Body of pancreas (tissue), 4 donors: ENCODE measurements around the gene MAST4. TPM values are rescaled to one million over a fixed set of nuclear protein-coding genes. Genes with fewer than 3 reads are reported as not detected.

ENCODE experiments used
- ATAC-seq: fragments of 150-250 bp; one replicate; pipeline ENCODE4 v1.9.1; 2016
- DNase-seq, 4 donors: peaks; one replicate each; pipeline ENCODE4 v3.0.0-alpha.2; 2019
- H3K27ac ChIP-seq, 4 donors: fragments of 200-600 bp; sonication (generic); 1 replicate in 3 of 4; 2 replicates in 1 of 4; pipeline versions ENCODE4 v1.5.1 to v1.6.1; 2016 to 2019; ENCODE audit warnings: mild to moderate bottlenecking in 1 of 4, mixed read lengths in 1 of 4, moderate library complexity in 1 of 4
- H3K27me3 ChIP-seq, 2 donors: fragments of 200-600 bp; sonication (generic); one replicate each; pipeline ENCODE4 v1.6.0; 2016; ENCODE audit warnings: mild to moderate bottlenecking in 1 of 2
- H3K36me3 ChIP-seq, 2 donors: fragments of 200-600 bp; sonication (generic); replicated peaks in 1 of 2; 2 replicates each; pipeline ENCODE4 v1.5.1; 2016; ENCODE audit warnings: low read depth in 2 of 2; ENCODE audit not compliant: insufficient read depth in 1 of 2
- H3K4me1 ChIP-seq: fragments of 200-600 bp; sonication (generic); one replicate; pipeline ENCODE4 v1.6.0; 2016
- H3K4me3 ChIP-seq, 2 donors: fragments of 200-600 bp; sonication (generic); 1 replicate in 1 of 2; 2 replicates in 1 of 2; pipeline ENCODE4 v1.5.1; 2016 to 2019
- H3K9me3 ChIP-seq, 3 donors: fragments of 200-600 bp; sonication (generic); 1 replicate in 2 of 3; 2 replicates in 1 of 3; pipeline ENCODE4 v1.5.1; 2016
- POLR2A ChIP-seq, 3 donors: fragments of 450-650 bp; IDR thresholded peaks; one replicate each; pipeline ENCODE4 v1.6.1; 2016; ENCODE audit warnings: antibody characterized with exemption in 3 of 3, mild to moderate bottlenecking in 2 of 3
- WGBS, 2 donors: methylation state at CpG; one replicate each; pipeline ENCODE4 v1.1.5; 2017; 5-methylcytosine and 5-hydroxymethylcytosine counted together
- intact Hi-C: fragments of 100-400 bp; cut with DNase I; formaldehyde crosslinking; loops from one replicate; pipeline ENCODE4 v1.15.1; 2023
- total RNA-seq, 2 donors: library from RNA; depleted of rRNA; stranded (reverse); fragments of >200 nt; gene quantifications; one replicate each; pipeline ENCODE4 v1.1.0, GENCODE V29; 2016
- TF ChIP-seq, protein P1 (sequence below), 7 experiments: fragments of 450-650 bp in 4 of 7; fragments of 200-600 bp in 3 of 7; sonication (generic) in 3 of 7; IDR thresholded peaks; one replicate each; pipeline ENCODE4 v1.5.1; 2016 to 2019; ENCODE audit warnings: antibody characterized with exemption in 7 of 7

MAST4 gene
- total RNA-seq, 2 donors from 2014 or later = 17.9 to 29.7 TPM

DNA sequence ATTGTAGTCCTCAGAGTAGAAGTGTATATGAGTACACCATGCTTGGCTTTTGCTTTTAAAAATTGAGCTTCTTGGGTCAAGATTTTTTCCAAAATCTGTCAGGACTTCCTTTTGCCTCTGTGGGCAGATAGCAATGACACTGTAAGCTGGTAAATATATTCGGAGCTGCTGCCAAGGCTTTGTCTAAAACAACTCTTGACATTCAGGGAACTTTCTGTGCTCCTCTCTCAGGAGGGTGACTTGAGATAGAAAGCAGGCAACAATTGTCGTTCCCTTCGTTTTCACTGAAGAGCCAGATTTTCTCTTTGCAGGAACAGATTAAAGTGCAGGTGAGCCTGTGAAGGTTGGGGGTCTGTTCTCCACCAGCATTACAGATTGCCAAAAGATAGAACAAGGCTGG is 230.5 kb downstream of the MAST4 start:
- no peak overlapping the region for H3K4me3 ChIP-seq
- H3K9me3 ChIP-seq = no peaks in the 10 kb centered on the region
- H3K4me1 ChIP-seq = peaks cover 15% of the 10 kb centered on the region
- ATAC-seq (no peak), DNase-seq (no peak)
- WGBS, 2 donors = 74 to 80% methylated on average over 3 of the region's 3 CpGs
- no peak for TF ChIP-seq POLR2A (IDR thresholded peaks at IDR 0.05)
- no peak overlapping the region for H3K27ac ChIP-seq
- intact Hi-C loops = no loop called here
- H3K27me3 ChIP-seq = no peaks in the 10 kb centered on the region
- H3K36me3 ChIP-seq = no peaks in the 10 kb centered on the region

DNA sequence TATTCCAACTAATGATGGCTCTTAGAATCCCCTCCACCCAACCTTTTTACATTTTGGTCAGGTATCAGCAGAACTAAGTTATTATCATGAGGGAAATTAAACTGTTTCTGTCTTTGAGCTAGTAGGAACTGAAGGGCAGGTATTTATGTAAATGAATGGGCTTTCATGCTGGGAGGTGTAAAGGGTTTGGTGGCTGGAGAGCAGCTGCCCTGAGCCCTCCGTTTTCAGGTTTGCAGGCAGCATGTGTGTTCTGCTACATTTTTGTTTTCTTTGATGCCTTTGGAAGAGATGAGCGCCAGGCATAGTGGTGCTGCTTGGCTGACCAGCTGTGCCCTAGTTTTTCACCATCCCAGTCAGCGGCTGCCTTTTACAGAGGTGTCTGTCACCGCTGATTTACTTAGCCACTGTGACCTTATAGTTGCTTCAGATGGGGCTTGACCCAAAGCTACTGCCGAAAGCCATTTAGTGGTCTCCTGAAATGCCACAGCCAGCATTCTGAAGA is 231.9 kb downstream of the MAST4 start:
- no peak for TF ChIP-seq POLR2A (IDR thresholded peaks at IDR 0.05)
- TF ChIP-seq, protein P1, sequence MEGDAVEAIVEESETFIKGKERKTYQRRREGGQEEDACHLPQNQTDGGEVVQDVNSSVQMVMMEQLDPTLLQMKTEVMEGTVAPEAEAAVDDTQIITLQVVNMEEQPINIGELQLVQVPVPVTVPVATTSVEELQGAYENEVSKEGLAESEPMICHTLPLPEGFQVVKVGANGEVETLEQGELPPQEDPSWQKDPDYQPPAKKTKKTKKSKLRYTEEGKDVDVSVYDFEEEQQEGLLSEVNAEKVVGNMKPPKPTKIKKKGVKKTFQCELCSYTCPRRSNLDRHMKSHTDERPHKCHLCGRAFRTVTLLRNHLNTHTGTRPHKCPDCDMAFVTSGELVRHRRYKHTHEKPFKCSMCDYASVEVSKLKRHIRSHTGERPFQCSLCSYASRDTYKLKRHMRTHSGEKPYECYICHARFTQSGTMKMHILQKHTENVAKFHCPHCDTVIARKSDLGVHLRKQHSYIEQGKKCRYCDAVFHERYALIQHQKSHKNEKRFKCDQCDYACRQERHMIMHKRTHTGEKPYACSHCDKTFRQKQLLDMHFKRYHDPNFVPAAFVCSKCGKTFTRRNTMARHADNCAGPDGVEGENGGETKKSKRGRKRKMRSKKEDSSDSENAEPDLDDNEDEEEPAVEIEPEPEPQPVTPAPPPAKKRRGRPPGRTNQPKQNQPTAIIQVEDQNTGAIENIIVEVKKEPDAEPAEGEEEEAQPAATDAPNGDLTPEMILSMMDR (IDR thresholded peaks at IDR 0.05) = no peak
- WGBS, 2 donors = 31 to 38% methylated on average over 4 to 5 of the region's 5 CpGs
- ATAC-seq = peak; percentile 5
- H3K4me1 ChIP-seq = peaks cover 15% of the 10 kb centered on the region
- no peak overlapping the region for H3K27ac ChIP-seq
- no peak for DNase-seq
- intact Hi-C loops = no loop called here
- no peaks in the 10 kb centered on the region for H3K36me3 ChIP-seq
- no peak overlapping the region for H3K4me3 ChIP-seq
- H3K9me3 ChIP-seq = no peaks in the 10 kb centered on the region
- H3K27me3 ChIP-seq = no peaks in the 10 kb centered on the region

DNA sequence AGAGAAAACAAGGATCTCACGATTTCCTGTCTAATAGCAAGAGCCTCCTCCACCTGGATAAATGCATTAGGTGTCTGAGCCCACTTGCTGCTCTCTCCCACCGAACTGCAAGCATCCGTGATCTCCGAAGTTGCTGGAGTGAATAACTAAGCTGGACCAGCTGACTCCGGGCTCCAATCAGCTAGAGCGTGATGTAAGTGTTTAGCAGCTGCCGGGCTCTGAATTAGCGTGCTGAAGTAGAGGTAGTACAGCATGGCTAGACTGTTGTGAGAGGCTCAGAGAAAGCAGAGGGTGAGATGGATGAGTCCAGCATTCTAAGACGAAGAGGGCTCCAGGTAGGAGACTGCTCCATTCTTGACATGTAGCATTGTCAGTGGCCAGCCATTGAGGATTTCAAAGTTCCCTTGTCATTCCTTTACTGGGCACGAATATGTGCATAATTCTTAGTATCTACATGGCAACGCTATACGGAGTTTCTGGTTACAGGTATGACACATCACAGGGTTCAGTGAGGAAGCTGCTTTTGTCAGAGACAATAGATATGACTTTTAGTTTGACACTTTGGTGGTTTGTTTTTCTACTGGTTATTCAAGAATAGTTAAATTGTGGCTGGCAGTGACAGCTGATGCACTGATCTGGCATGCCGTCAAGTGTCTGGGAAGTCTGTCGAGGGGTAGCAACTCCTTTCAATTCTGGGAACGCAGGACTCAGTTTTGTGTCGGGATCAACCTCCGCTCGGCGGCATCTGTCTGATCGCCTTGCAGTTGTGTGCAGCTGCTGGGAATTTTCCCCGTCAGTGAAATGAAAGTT is 232.6 kb downstream of the MAST4 start:
- WGBS, 2 donors = 6 to 8% methylated on average over 17 to 21 of the region's 21 CpGs
- no peak overlapping the region for H3K4me3 ChIP-seq

DNA sequence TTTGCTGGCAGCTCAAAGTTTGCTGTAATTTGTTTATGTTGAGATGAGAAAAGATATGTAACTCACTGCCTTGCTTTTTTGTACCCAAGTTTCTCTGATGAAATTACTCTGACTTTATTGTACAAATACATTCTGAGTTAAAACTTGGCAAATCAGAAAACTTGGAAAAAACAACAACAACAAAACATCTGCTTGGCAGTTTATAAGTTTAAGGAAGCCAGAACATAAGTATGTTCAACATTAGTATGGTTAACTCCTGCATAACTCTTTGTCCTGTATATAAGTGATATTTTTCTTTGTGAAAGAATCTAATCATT is 233.1 kb downstream of the MAST4 start:
- H3K27ac ChIP-seq = peak overlapping the region in 2 of 4 donors; percentile 19 to 39
- intact Hi-C loops = no loop called here
- no peak for DNase-seq

More for the DNA sequence above, 232.6 kb downstream of the MAST4 start:
- DNase-seq (peak; percentile 64 to 84 (median 72)), ATAC-seq (peak; percentile 96)
- Histone ChIP-seq H3K4me1 (peaks cover 15% of the 10 kb centered on the region), H3K27me3 (no peaks in the 10 kb centered on the region), H3K36me3 (no peaks in the 10 kb centered on the region), H3K27ac (peak overlapping the region in 2 of 4 donors; percentile 19 to 39), H3K9me3 (no peaks in the 10 kb centered on the region)
- intact Hi-C loops = no loop called here
- TF ChIP-seq, protein P1 (IDR thresholded peaks at IDR 0.05) = no peak
- TF ChIP-seq POLR2A (IDR thresholded peaks at IDR 0.05) = peak in 2 of 3 donors; percentile 32 to 37

DNA sequence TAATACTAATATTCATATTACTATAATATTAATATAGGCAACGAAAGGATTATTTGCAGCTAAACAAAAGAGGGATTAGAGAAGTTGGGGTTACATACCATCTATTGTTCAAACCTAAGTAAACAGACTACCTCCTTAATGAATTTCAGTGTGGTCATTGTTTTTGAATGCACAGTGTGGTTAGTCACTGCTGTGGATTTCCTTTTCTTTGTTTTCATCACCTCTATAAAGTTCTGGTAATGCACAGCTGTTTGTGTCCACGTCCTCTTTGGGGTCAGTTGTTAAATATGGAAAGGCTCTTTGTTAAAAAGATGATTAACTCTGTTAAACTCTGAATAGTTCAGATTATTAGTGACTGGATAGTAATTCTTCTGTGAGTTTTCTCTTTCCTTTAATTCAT is 233.6 kb downstream of the MAST4 start:
- peaks cover 15% of the 10 kb centered on the region for H3K4me1 ChIP-seq
- 28 to 54% methylated on average over 2 of the region's 2 CpGs for WGBS, 2 donors
- ATAC-seq (no peak), DNase-seq (no peak)
- H3K4me3 ChIP-seq = no peak overlapping the region
- H3K9me3 ChIP-seq = no peaks in the 10 kb centered on the region
- H3K27me3 ChIP-seq = no peaks in the 10 kb centered on the region
- intact Hi-C loops = no loop called here
- TF ChIP-seq, protein P1 (IDR thresholded peaks at IDR 0.05) = no peak
- TF ChIP-seq POLR2A (IDR thresholded peaks at IDR 0.05) = no peak
- no peaks in the 10 kb centered on the region for H3K36me3 ChIP-seq
- no peak overlapping the region for H3K27ac ChIP-seq

More for the DNA sequence above, 233.1 kb downstream of the MAST4 start:
- ATAC-seq = no peak
- Histone ChIP-seq H3K36me3 (no peaks in the 10 kb centered on the region), H3K4me1 (peaks cover 15% of the 10 kb centered on the region), H3K27me3 (no peaks in the 10 kb centered on the region), H3K9me3 (no peaks in the 10 kb centered on the region), H3K4me3 (no peak overlapping the region)
- TF ChIP-seq POLR2A (IDR thresholded peaks at IDR 0.05) = no peak
- TF ChIP-seq, protein P1 (IDR thresholded peaks at IDR 0.05) = no peak
